ENCODE data around the gene PCDHA12.
"Not testable (repeated sequence)": the region's sequence is repeated elsewhere in the genome, so short reads cannot be mapped to it uniquely, and the experiment has no call there.

Gene PCDHA12

GRCh38 chr5:140870221-140871201, 4.6 kb upstream of the PCDHA12 start:
- no peaks in the 10 kb centered on the region for H4K20me1 ChIP-seq (ENCODE audit: control insufficient read depth, insufficient read depth, low read depth, low read length)
- no peaks in the 10 kb centered on the region for H3K4me1 ChIP-seq (ENCODE audit: control insufficient read depth, low read length)
- TF ChIP-seq EZH2phosphoT487 (IDR thresholded peaks at IDR 0.05; ENCODE audit: borderline replicate concordance, low read length) (no peak), CTCF (IDR thresholded peaks at IDR 0.05; ENCODE audit: low read depth, low read length, poor library complexity, severe bottlenecking) (no peak)
- H3K27ac ChIP-seq (ENCODE audit: low read depth, low read length) = no peak overlapping the region
- H3K9me2 ChIP-seq (replicated peaks; ENCODE audit: control insufficient read depth, low read length) = no peaks in the 10 kb centered on the region
- no peak overlapping the region for H3K4me3 ChIP-seq (ENCODE audit: low read length)
- H3K4me2 ChIP-seq (ENCODE audit: low read length) = no peak overlapping the region
- H3K9me3 ChIP-seq (ENCODE audit: control insufficient read depth, insufficient read depth, low read length) = no peaks in the 10 kb centered on the region
- no peaks in the 10 kb centered on the region for H3K79me2 ChIP-seq (ENCODE audit: control insufficient read depth, low read length)
- 0 out of 2 replicates have a peak, but pooled peaks cover 2% of the 10 kb centered on the region for H3K27me3 ChIP-seq (ENCODE audit: control insufficient read depth, low read length)
- no peaks in the 10 kb centered on the region for H3K36me3 ChIP-seq (ENCODE audit: control insufficient read depth, low read length)
- H3F3A ChIP-seq (ENCODE audit: control insufficient read depth, insufficient read depth) = no peaks in the 10 kb centered on the region

- H3K4me2 ChIP-seq (ENCODE audit: low read length); H3K27ac ChIP-seq (ENCODE audit: low read depth, low read length); H3F3A ChIP-seq (ENCODE audit: control insufficient read depth, insufficient read depth); H3K79me2 ChIP-seq (ENCODE audit: control insufficient read depth, low read length); H3K4me3 ChIP-seq (ENCODE audit: low read length); H3K4me1 ChIP-seq (ENCODE audit: control insufficient read depth, low read length); H4K20me1 ChIP-seq (ENCODE audit: control insufficient read depth, insufficient read depth, low read depth, low read length); H3K9me3 ChIP-seq (ENCODE audit: control insufficient read depth, insufficient read depth, low read length); H3K27me3 ChIP-seq (ENCODE audit: control insufficient read depth, low read length); H3K9me2 ChIP-seq (replicated peaks; ENCODE audit: control insufficient read depth, low read length); H3K36me3 ChIP-seq (ENCODE audit: control insufficient read depth, low read length): not testable (repeated sequence)
Observed at GRCh38 chr5:140876541-140877261, 1.6 kb downstream of the PCDHA12 start.

- TF ChIP-seq CTCF (IDR thresholded peaks at IDR 0.05; ENCODE audit: low read depth, low read length, poor library complexity, severe bottlenecking) (no peak), EZH2phosphoT487 (IDR thresholded peaks at IDR 0.05; ENCODE audit: borderline replicate concordance, low read length) (no peak)
- no peaks in the 10 kb centered on the region; the same call in 1 of the 2 replicates for H3K9me3 ChIP-seq (ENCODE audit: control insufficient read depth, insufficient read depth, low read length)
- H3K27ac ChIP-seq (ENCODE audit: low read depth, low read length) = no peak overlapping the region
- H4K20me1 ChIP-seq (ENCODE audit: control insufficient read depth, insufficient read depth, low read depth, low read length) = no peaks in the 10 kb centered on the region
- H3K27me3 ChIP-seq (ENCODE audit: control insufficient read depth, low read length) = no peaks in the 10 kb centered on the region
- no peak overlapping the region for H3K4me2 ChIP-seq (ENCODE audit: low read length)
- H3K79me2 ChIP-seq (ENCODE audit: control insufficient read depth, low read length) = no peaks in the 10 kb centered on the region
- H3K4me3 ChIP-seq (ENCODE audit: low read length) = no peak overlapping the region
- no peaks in the 10 kb centered on the region for H3F3A ChIP-seq (ENCODE audit: control insufficient read depth, insufficient read depth)
- no peaks in the 10 kb centered on the region for H3K4me1 ChIP-seq (ENCODE audit: control insufficient read depth, low read length)
- H3K9me2 ChIP-seq (replicated peaks; ENCODE audit: control insufficient read depth, low read length) = no peaks in the 10 kb centered on the region
- H3K36me3 ChIP-seq (ENCODE audit: control insufficient read depth, low read length) = no peaks in the 10 kb centered on the region
Observed at GRCh38 chr5:140877262-140877581, 2.1 kb downstream of the PCDHA12 start.
